Liver (tissue), 9 donors: Measurements from ENCODE around the gene USP30. TPM values are rescaled to one million over a fixed set of nuclear protein-coding genes. Genes with fewer than 3 reads are reported as not detected.

Experiments
- DNase-seq: peaks from one replicate; pipeline ENCODE4 v3.0.0-alpha.2; 2017; ENCODE audit warnings: low spot score
- H3K27ac ChIP-seq, 2 donors: one replicate each; pipeline ENCODE4 v1.7.0; 2013; ENCODE audit warnings: inconsistent platforms in 2 of 2, low read length in 2 of 2, control low read depth in 1 of 2, low read depth in 1 of 2, mild to moderate bottlenecking in 1 of 2
- H3K27me3 ChIP-seq, 4 donors: one replicate each; pipeline versions ENCODE4 v1.6.1 to v1.7.0; 2013; ENCODE audit warnings: low read length in 3 of 4, inconsistent platforms in 1 of 4, mild to moderate bottlenecking in 1 of 4, moderate library complexity in 1 of 4; ENCODE audit not compliant: control insufficient read depth in 4 of 4, insufficient read depth in 4 of 4
- H3K36me3 ChIP-seq, 4 donors: one replicate each; pipeline versions ENCODE4 v1.6.1 to v1.7.0; 2013; ENCODE audit warnings: low read length in 3 of 4, mild to moderate bottlenecking in 3 of 4, low read depth in 1 of 4, moderate library complexity in 1 of 4; ENCODE audit not compliant: control insufficient read depth in 4 of 4, insufficient read depth in 3 of 4
- H3K4me1 ChIP-seq, 4 donors: one replicate each; pipeline versions ENCODE4 v1.6.1 to v1.7.0; 2013; ENCODE audit warnings: low read length in 3 of 4, mild to moderate bottlenecking in 3 of 4, moderate library complexity in 1 of 4; ENCODE audit not compliant: control insufficient read depth in 4 of 4, insufficient read depth in 4 of 4
- H3K4me3 ChIP-seq, 3 donors: one replicate each; pipeline versions ENCODE4 v1.6.1 to v1.7.0; 2013; ENCODE audit warnings: low read length in 3 of 3, control low read depth in 1 of 3, low read depth in 1 of 3, mild to moderate bottlenecking in 1 of 3
- H3K9ac ChIP-seq, 2 donors: one replicate each; pipeline ENCODE4 v1.7.0; 2013; ENCODE audit warnings: low read length in 2 of 2, mild to moderate bottlenecking in 2 of 2, moderate library complexity in 2 of 2, control low read depth in 1 of 2, low read depth in 1 of 2
- H3K9me3 ChIP-seq, 4 donors: one replicate each; pipeline versions ENCODE4 v1.6.1 to v1.7.0; 2013; ENCODE audit warnings: low read length in 3 of 4; ENCODE audit not compliant: control insufficient read depth in 4 of 4
- EGR1 ChIP-seq, 2 donors: IDR thresholded peaks; 2 replicates each; pipeline ENCODE4 v1.6.1; 2016 to 2018; ENCODE audit warnings: antibody characterized with exemption in 2 of 2, low read depth in 2 of 2
- FOXA1 ChIP-seq: IDR thresholded peaks from 2 replicates; pipeline ENCODE4 v1.6.1; 2016; ENCODE audit warnings: antibody characterized with exemption
- FOXA2 ChIP-seq: IDR thresholded peaks from 2 replicates; pipeline ENCODE4 v1.6.1; 2016; ENCODE audit warnings: antibody characterized with exemption
- GABPA ChIP-seq, 2 donors: IDR thresholded peaks in 1 of 2; conservative IDR thresholded peaks in 1 of 2; 2 replicates each; pipeline ENCODE4 v1.6.1; 2016; ENCODE audit warnings: antibody characterized with exemption in 2 of 2, mild to moderate bottlenecking in 1 of 2, moderate library complexity in 1 of 2
- HNF4A ChIP-seq, 2 donors: conservative IDR thresholded peaks; 2 replicates each; pipeline ENCODE4 v1.6.1; 2016; ENCODE audit warnings: antibody characterized with exemption in 2 of 2, mild to moderate bottlenecking in 2 of 2
- HNF4G ChIP-seq: IDR thresholded peaks from 2 replicates; pipeline ENCODE4 v1.6.1; 2016; ENCODE audit warnings: antibody characterized with exemption
- JUND ChIP-seq, 2 donors: IDR thresholded peaks; 2 replicates each; pipeline ENCODE4 v1.6.1; 2016; ENCODE audit warnings: antibody characterized with exemption in 2 of 2
- NR2F2 ChIP-seq: IDR thresholded peaks from 2 replicates; pipeline ENCODE4 v1.6.1; 2016; ENCODE audit warnings: antibody characterized with exemption
- RAD21 ChIP-seq, 2 donors: IDR thresholded peaks; 2 replicates each; pipeline ENCODE4 v1.6.1; 2016; ENCODE audit warnings: antibody characterized with exemption in 2 of 2, mild to moderate bottlenecking in 2 of 2
- RXRA ChIP-seq, 2 donors: IDR thresholded peaks; 2 replicates each; pipeline ENCODE4 v1.6.1; 2017 to 2018; ENCODE audit warnings: antibody characterized with exemption in 2 of 2, mild to moderate bottlenecking in 1 of 2
- SP1 ChIP-seq: IDR thresholded peaks from 2 replicates; pipeline ENCODE4 v1.6.1; 2018; ENCODE audit warnings: antibody characterized with exemption, mild to moderate bottlenecking
- TAF1 ChIP-seq: conservative IDR thresholded peaks from 2 replicates; pipeline ENCODE4 v1.6.1; 2016; ENCODE audit warnings: antibody characterized with exemption, mild to moderate bottlenecking
- YY1 ChIP-seq: IDR thresholded peaks from 2 replicates; pipeline ENCODE4 v1.6.1; 2016; ENCODE audit warnings: antibody characterized with exemption, mild to moderate bottlenecking
- WGBS: extraction: QIAGEN DNeasy Blood & Tissue Kit; methylation state at CpG from one replicate; pipeline ENCODE4 v1.1.7; 2013; 5-methylcytosine and 5-hydroxymethylcytosine counted together
- polyA plus RNA-seq, 2 donors: library from polyadenylated mRNA; stranded (reverse) in 1 of 2; unstranded in 1 of 2; fragments of 200-250 nt in 1 of 2; fragments of >200 nt in 1 of 2; fragmentation: Nextera tagmentation in 1 of 2; extraction: Ambion mirVana in 1 of 2; gene quantifications; one replicate each; pipeline versions ENCODE4 v1.2.1 to v1.2.3, GENCODE V29; 2013 to 2015
- total RNA-seq, 2 donors: library from RNA; depleted of rRNA; stranded (reverse); fragments of >200 nt; gene quantifications; one replicate each; pipeline ENCODE4 v1.2.3, GENCODE V29; 2014
- TF ChIP-seq, protein P1 (sequence below): fragments of 150-350 bp; IDR thresholded peaks from 2 replicates; pipeline ENCODE4 v1.5.1; 2017; ENCODE audit warnings: improper control_type of control experiment, low read depth, low read length; ENCODE audit not compliant: missing input control
- TF ChIP-seq, protein P2 (sequence below): IDR thresholded peaks from 2 replicates; pipeline ENCODE4 v1.6.1; 2016; ENCODE audit warnings: antibody characterized with exemption
- TF ChIP-seq, protein P3 (sequence below): IDR thresholded peaks from 2 replicates; pipeline ENCODE4 v1.6.1; 2016; ENCODE audit warnings: antibody characterized with exemption, mild to moderate bottlenecking
- TF ChIP-seq, protein P4 (sequence below): IDR thresholded peaks from 2 replicates; pipeline ENCODE4 v1.6.1; 2016; ENCODE audit warnings: antibody characterized with exemption
- TF ChIP-seq, protein P5 (sequence below): IDR thresholded peaks from 2 replicates; pipeline ENCODE4 v1.6.1; 2016; ENCODE audit warnings: antibody characterized with exemption
- donor health status: healthy.
- donor health status: healthy.
- donor health status: healthy.
- donor health status: healthy.
- donor health status: healthy.

Gene USP30
- total and polyA plus RNA-seq, 4 donors = 6.4 to 12.1 (median 9.4) TPM

DNA sequence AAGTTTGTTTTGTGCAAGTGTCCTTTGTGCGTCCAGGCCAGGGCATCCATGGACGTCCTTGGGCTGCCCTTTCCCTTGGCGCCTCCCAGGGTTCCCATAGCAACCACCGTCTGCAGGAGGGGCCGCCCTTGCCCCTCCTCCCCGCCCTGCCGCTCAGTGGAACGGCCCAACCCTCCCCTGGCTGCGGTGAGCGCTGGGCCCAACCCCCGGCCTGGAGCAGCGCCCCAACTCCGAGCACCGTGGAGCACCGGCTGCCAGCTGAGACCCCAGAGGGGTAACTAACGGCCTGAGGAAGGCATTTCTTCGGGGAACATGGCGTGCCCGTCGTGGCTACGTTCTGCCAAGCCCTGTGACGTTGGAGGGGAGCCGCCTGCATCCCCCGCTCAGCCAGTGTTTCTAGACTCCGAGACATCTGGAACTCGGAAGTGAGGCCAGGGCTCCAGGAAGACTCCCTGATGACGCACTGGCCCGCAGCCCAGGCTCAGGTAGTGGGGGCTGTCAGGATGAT lies 58.7 kb downstream of the USP30 start:
- Histone ChIP-seq H3K36me3 (peaks cover 0 to 7% (median 3%) of the 10 kb centered on the region in 4 donors), H3K27me3 (no peaks in the 10 kb centered on the region), H3K9me3 (no peaks in the 10 kb centered on the region), H3K9ac (peak overlapping the region; percentile 71 to 75), H3K27ac (peak overlapping the region; percentile 91 to 92), H3K4me3 (peak overlapping the region; percentile 46 to 93 (median 75)), H3K4me1 (peaks cover 7 to 52% (median 48%) of the 10 kb centered on the region in 4 donors)
- TF ChIP-seq SP1 (peak; percentile 78), RXRA (IDR thresholded peaks at IDR 0.05) (peak; percentile 60 to 64), NR2F2 (no peak), YY1 (peak; percentile 93), JUND (IDR thresholded peaks at IDR 0.05) (peak in 1 of 2 donors; percentile 29), TAF1 (no peak), FOXA2 (no peak), HNF4A (conservative IDR thresholded peaks at IDR 0.05) (peak; percentile 45 to 50), GABPA (IDR thresholded peaks at IDR 0.05 in 1 of 2, conservative IDR thresholded peaks at IDR 0.05 in 1 of 2) (peak in 1 of 2 donors; percentile 17), RAD21 (IDR thresholded peaks at IDR 0.05) (peak; percentile 33 to 54), FOXA1 (no peak), EGR1 (IDR thresholded peaks at IDR 0.05; ENCODE audit: low read depth in 2 of 2) (no peak), HNF4G (no peak)
- TF ChIP-seq, protein P1, sequence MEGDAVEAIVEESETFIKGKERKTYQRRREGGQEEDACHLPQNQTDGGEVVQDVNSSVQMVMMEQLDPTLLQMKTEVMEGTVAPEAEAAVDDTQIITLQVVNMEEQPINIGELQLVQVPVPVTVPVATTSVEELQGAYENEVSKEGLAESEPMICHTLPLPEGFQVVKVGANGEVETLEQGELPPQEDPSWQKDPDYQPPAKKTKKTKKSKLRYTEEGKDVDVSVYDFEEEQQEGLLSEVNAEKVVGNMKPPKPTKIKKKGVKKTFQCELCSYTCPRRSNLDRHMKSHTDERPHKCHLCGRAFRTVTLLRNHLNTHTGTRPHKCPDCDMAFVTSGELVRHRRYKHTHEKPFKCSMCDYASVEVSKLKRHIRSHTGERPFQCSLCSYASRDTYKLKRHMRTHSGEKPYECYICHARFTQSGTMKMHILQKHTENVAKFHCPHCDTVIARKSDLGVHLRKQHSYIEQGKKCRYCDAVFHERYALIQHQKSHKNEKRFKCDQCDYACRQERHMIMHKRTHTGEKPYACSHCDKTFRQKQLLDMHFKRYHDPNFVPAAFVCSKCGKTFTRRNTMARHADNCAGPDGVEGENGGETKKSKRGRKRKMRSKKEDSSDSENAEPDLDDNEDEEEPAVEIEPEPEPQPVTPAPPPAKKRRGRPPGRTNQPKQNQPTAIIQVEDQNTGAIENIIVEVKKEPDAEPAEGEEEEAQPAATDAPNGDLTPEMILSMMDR = no peak
- TF ChIP-seq, protein P2, sequence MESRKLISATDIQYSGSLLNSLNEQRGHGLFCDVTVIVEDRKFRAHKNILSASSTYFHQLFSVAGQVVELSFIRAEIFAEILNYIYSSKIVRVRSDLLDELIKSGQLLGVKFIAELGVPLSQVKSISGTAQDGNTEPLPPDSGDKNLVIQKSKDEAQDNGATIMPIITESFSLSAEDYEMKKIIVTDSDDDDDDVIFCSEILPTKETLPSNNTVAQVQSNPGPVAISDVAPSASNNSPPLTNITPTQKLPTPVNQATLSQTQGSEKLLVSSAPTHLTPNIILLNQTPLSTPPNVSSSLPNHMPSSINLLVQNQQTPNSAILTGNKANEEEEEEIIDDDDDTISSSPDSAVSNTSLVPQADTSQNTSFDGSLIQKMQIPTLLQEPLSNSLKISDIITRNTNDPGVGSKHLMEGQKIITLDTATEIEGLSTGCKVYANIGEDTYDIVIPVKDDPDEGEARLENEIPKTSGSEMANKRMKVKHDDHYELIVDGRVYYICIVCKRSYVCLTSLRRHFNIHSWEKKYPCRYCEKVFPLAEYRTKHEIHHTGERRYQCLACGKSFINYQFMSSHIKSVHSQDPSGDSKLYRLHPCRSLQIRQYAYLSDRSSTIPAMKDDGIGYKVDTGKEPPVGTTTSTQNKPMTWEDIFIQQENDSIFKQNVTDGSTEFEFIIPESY = no peak
- TF ChIP-seq, protein P3, sequence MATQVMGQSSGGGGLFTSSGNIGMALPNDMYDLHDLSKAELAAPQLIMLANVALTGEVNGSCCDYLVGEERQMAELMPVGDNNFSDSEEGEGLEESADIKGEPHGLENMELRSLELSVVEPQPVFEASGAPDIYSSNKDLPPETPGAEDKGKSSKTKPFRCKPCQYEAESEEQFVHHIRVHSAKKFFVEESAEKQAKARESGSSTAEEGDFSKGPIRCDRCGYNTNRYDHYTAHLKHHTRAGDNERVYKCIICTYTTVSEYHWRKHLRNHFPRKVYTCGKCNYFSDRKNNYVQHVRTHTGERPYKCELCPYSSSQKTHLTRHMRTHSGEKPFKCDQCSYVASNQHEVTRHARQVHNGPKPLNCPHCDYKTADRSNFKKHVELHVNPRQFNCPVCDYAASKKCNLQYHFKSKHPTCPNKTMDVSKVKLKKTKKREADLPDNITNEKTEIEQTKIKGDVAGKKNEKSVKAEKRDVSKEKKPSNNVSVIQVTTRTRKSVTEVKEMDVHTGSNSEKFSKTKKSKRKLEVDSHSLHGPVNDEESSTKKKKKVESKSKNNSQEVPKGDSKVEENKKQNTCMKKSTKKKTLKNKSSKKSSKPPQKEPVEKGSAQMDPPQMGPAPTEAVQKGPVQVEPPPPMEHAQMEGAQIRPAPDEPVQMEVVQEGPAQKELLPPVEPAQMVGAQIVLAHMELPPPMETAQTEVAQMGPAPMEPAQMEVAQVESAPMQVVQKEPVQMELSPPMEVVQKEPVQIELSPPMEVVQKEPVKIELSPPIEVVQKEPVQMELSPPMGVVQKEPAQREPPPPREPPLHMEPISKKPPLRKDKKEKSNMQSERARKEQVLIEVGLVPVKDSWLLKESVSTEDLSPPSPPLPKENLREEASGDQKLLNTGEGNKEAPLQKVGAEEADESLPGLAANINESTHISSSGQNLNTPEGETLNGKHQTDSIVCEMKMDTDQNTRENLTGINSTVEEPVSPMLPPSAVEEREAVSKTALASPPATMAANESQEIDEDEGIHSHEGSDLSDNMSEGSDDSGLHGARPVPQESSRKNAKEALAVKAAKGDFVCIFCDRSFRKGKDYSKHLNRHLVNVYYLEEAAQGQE = peak; percentile 86
- TF ChIP-seq, protein P4, sequence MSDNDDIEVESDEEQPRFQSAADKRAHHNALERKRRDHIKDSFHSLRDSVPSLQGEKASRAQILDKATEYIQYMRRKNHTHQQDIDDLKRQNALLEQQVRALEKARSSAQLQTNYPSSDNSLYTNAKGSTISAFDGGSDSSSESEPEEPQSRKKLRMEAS = no peak
- TF ChIP-seq, protein P5, sequence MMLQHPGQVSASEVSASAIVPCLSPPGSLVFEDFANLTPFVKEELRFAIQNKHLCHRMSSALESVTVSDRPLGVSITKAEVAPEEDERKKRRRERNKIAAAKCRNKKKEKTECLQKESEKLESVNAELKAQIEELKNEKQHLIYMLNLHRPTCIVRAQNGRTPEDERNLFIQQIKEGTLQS = no peak
- 5% methylated on average over 28 of the region's 28 CpGs for WGBS
- DNase-seq = peak; percentile 82
